Measurements from ENCODE around the gene NRXN3. TPM values are rescaled to one million over a fixed set of nuclear protein-coding genes. Genes with fewer than 3 reads are reported as not detected.

The NRXN3 gene
- total RNA-seq, 1 donor from 2014 or later: 8.7 TPM

DNA sequence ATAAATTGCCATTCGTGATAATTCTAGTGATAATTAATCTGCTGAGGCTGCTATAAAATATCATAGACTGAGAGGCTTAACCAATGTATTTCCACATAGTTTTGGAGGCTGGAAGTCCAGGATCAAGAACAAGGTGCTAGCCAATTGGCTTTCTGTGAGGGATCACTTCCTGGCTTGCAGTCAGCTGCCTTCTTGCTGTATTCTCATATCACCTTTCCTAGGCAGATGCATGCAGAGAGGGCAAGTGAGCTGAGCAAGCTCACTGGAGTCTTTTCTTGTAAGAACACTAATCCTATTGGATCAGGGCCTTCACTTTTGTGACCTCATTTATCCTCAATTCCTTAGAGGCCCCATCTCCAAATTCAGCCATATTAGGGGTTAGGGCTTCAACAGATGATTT is 1400.5 kb downstream of the NRXN3 start:
- DNase-seq (ENCODE audit: low spot score): no peak

DNA sequence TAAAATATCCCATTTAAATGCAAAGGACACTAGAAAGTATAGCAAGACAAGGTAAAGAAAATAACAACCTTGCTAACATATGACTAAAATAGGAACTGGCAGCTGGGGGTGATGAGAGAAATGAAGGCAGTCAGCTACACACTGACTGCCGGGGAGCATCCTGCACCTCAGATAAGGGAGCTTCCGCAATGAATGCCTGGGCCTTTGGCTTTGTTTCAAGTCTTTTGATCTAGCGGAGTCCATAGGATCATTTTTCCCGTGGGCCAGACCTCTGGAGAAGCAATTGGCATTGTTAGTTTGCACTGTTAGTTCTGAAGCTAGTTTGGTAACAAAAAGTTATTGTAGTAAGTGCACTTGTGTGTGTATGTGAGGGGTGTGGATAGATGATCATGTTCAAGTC is 1401.2 kb downstream of the NRXN3 start:
- DNase-seq (ENCODE audit: low spot score): peak; percentile 35

DNA sequence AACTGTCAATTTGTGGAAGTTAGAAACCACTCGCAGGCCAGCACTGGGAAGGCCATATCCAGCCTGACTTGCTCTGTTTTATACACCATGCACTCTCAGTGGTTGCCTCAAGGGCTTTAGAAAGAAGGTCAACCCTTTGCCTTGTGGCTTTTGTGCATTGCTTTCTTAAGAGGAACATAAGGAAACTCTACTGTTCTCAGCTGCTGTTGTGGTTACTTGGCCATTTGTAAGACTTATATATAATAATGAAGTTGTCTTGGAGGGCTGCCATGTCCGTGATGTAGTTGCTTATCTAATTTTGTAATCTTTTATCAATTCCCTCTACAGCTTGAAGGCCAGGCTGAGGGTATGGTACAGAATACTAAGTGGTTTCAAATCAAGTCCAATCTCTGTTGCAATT is 1403.3 kb downstream of the NRXN3 start:
- DNase-seq (ENCODE audit: low spot score): no peak

DNA sequence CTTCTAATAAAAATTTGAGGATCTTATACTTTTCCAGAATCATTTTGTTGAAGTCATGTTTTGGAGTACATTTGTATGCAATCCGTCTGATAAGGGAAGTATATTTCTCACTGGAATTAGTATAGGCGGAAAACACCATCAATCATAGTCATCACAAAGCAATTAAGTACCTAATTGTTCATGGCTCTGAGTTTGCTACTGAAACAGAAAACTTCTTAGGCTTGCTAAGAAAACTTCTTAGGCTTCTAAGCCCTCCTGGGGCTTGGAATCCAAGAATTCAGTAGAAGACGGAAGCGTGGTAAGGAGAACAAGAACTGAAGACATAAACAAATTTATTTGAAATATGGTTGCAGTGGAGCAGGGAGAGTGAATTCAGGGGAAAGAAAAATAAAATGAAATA is 1404.9 kb downstream of the NRXN3 start:
- DNase-seq (ENCODE audit: low spot score): no peak

DNA sequence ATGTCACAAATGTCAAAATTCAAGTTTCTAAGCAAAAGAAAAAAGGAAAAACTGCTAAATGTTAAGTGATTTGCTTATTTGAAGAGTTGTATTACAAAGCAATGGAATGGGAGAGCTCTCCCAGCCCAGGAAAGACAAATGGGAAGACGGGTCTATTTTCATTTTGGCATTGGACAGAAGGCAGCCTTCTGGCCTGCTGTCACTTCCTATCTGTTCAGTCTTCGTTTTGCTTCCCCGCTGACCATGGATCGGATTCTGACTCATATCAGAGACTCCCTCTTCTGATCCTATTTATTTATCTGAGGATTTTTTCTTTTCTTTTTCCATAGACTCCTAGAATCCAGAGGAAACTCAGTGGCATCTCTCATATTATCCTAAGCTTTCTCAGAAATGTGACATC is 1406.3 kb downstream of the NRXN3 start:
- DNase-seq (ENCODE audit: low spot score): no peak

DNA sequence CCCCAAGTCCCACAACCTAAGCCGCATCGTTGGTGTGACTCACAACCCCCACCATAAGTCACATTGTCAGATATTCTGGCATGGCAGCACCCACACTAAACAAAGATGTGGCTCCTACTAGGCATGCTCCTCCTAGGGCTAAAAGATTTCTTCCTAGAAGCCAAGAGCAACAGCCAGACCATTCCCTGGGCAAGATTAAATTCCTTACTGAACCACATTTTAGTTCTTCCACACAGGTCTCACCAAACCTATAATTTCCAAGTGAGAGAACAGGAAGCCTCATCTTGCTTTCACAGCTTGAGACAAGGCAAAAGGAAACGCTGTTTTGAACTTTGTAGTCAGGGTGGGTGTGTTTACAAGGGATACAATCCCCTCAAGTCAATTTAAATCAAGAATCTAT is 1408.3 kb downstream of the NRXN3 start:
- DNase-seq (ENCODE audit: low spot score): no peak

DNA sequence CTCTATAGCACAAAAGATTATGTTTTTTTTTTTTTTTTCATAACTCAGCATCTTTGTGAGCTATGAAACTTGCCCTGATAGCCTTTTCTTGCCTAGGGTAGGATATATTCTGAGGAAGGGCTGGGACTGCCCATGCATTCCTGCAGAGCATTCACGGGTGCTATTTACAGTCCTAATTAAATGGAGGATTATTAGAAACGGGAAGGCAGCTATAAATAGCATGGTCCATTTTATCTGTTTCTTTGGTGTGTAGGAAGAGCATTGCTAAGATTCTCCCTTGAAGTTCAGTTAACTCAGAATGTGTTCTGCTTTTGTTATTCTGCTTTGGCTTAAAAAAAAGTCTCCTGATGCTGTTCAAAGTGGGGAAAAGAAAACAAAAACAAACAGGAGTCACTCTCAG is 1410.2 kb downstream of the NRXN3 start:
- DNase-seq (ENCODE audit: low spot score): no peak

DNA sequence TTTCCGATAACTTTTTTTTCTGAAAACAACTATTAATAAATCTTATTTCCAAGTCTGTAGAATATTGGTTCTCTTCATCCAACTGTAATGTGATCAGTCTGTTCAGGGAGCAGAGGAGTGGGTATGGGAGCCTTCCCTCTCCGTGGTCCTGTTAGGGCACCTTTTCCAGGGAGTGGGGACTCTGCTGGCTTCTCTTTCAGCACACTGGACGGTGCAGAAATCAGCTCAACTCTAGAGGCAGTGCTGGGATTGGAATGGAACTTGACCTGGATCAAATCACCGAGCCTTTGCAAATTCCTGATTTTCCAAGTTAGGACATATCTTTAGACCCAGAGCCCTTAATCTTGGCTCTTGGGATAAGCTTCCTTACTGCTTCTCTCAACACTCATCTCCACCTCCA is 1410.7 kb downstream of the NRXN3 start:
- DNase-seq (ENCODE audit: low spot score): no peak

DNA sequence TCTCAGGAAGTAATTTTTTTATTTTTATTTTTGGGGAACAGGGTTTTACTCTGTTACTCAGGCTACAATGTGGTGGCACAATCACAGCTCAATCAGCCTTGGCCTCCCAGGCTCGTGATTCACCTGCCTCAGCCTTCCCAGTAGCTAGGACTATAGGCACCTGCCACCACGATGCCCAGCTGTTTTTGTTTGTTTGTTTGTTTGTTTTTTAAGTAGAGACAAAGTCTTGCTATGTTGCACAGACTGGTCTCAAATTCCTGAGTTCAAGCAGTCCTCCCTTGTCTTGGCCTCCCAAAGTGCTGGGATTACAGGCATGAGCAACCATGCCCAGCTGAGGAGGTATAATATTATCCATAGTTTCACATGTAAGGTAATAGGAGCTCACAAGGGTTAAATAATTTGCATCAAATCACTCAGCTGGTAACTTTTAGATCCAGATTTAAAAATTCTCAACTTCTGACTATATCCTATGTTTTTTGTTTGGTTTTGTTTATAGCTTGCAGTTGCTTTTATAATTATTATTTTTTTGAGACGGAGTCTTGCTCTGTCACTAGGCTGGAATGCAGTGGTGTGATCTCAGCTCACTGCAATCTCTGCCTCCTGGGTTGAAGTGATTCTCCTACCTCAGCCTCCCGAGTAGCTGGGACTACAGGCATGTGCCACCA is 1411.9 kb downstream of the NRXN3 start:
- no peak for DNase-seq (ENCODE audit: low spot score)

DNA sequence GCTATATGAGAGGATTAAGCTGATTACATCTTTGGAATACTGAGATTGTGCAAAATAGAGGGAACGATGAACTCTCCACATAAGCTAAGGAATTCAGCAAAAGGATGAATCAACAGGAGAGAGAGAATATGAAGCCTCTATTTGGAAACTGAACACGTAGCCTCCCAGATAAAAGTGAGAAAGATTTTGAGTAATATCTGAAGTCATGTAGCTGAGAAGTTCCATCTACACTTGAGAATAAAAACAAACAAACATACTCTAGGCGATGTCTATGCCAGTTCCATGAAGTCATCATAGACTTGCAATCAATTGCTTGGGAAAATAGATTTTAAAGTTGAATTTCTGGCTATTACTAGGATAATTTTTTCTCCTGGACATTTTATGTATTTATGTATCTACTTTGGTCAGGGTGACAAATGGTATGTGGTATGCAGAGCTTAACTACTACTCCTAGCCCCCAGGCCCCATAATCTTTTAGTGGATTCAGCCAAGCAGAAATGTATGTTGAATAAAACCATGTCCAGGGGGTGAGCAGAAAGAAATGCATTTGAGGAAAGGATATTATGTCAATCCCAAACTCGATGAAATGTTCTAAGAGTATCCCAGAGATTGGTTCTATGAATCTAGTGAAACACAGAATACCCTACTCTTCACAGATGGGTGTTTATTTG is 1413.7 kb downstream of the NRXN3 start:
- peak; percentile 35 for DNase-seq (ENCODE audit: low spot score)

DNA sequence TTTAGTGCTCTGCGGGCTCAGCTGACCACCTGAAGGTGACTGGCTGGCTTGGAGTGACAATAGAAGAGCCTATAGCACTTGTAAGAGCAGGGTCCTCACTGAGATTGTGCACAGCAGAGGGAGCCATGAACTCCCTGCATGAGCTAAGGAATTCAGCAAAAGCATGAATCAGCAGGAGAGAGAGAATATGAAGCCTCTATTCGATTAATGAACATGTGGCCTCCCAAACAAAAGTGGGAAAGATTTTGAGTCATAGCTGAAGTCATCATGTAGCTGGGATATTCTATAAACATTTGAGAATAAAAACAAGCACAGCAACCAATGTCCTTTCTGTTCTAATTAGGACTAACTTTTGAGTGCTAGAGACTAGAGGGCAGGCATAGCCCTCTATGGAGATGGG is 1414.5 kb downstream of the NRXN3 start:
- DNase-seq (ENCODE audit: low spot score): no peak

DNA sequence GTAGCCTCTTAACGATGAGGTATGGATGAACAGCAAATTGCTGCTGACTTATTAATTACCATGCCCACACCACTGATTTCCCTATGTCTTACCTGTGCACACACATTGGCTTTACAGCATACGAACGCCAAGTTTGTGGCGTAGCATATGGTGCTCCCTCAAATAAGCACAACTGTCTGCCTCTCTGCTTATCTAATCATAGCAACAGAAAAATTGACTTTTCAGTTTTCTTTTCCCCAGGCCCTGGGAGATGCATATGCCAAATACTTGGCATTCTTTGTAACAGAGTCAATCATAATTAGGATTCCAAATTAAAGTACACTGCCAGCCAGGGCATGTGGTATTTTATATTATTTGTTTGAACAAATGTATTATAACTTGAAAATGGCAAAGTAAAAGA is 1415.7 kb downstream of the NRXN3 start:
- peak; percentile 35 for DNase-seq (ENCODE audit: low spot score)

DNA sequence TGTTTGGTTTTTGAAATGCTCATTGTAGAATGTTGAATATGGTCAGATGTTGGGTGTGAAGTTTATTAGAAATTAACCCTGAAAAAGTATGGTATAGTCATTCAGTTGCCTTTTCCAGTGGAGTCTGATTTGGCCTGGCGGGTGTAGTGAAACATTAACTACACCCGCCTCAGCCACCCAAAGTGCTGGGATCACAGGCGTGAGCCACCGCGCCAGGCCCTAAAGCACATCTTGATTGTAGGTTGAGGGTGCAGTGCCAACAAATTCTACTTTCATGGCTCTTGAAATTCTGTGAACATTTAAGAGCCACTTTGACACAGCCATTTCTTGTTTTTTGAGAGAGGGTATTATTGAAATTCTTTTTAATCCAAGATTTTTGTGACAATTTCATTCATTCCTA is 1416.2 kb downstream of the NRXN3 start:
- DNase-seq (ENCODE audit: low spot score): no peak

DNA sequence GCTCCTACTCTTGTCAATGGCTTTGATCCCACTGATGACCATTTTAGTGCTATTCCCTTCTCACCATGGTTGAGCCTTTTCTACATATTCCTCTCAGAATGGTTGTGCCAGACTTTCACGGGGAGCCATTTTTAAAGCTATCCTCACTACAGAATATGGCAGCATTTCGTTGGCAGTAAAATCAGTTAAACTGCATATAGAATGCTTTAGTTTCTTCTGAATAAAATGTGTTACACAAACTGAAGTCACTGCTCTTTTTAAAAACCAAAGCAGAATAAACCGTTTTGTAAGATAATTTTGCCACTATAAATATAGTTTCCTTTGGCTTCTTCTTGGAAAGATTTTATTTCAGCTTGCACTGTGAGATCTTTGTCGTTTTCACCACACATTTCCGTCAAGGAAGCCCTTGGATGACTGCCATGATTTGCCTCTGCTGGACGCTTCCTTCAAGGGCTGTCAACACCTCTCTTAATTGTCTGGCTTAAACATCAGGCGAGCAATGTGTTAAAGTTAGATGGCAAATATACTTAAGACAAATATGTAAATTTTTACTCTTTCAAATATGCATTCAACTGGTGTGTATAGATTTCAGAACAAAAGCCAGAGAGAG is 1416.9 kb downstream of the NRXN3 start:
- no peak for DNase-seq (ENCODE audit: low spot score)

DNA sequence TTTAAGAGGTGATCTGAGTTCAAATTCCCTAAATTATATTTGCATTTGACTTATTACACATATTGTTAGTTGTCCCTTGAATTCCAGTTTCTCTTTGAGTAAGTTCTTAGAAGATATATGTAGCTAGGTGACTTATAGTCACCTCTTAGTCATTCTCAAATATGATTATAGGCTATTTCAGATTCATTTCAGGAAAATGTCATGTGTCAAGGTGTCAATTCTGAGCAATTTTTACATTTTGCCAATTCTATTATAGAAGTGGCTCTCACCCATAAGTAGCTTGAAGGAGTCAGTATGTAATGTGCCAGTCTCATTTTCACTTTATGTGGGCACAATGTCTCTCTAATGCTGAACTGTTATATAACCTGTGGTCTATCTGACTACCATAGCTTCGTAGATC is 1417.7 kb downstream of the NRXN3 start:
- DNase-seq (ENCODE audit: low spot score): no peak

DNA sequence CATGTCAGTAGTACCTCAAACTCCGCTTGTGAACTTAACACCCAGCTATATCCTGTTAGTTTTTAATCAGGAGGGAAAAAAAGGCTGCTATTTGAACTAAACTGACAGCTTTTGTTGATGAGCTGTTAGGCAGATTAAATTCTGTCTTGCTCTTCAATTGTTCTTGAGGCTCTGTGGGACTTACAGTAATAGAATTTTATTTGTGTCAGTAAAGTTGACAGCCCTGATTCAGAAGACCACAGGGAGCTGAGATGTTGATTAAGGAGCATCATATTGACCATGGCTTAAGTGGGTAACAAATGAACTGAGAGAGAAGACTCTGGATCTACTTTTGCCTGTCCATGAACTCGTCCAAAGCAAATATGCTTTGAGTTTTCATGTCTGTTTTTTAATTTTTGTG is 1418.2 kb downstream of the NRXN3 start:
- no peak for DNase-seq (ENCODE audit: low spot score)

DNA sequence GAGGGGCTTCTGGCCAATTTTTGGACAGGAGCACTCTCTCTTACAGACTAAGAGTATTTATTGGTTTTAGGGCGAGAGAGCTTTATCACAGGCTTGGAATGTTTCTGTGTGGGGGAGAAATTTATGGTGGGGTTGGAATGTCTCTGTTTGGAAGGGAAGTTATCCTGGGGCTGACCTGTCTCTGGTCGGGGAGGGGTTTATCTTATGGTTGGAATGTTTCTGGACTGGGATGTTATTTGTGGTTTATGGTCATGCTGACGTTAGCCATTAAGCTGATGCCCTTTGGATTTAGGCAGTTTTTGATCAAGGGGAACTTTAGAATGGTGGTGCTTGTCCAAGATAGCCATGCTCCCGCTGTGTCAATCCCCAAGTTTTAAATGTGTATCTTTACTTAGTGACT is 1426.4 kb downstream of the NRXN3 start:
- DNase-seq (ENCODE audit: low spot score): no peak

DNA sequence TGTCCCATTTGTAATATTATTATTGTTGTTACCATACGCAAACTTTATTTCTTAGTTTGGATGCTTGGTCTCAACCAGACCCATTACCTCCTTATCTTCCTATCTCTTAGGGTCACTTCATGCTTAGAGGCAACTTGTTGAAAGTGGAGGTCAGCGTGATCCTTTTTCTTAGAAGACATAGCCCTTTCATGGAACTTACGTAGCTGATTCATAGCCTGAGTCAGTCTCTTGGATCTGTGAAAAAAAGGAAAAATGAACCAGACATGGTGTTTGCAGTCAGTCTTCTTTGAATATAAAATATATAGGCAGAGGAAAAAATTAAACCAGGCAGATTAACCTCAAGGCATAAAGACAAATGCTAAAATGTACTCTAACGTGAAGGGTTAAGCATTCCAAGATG is 1427.4 kb downstream of the NRXN3 start:
- no peak for DNase-seq (ENCODE audit: low spot score)

DNA sequence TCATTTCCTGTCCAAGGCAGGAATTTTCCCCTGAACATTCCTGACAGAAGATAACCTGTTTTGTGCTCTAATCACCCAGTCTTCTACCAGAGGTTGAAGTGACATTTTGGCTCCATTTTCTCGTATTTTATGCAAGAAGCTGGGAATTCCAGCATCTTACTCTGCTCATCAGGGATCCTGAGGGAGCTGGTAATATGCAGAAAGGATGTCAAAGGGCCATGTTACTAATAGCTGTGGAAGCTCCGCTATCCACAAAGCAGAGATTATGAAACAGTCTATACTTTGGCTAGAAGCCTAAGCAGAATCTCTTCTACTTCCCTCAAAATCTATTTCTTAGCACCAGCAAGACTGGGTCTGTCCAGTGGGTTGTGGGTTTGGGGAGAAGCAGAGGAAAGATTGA is 1428.2 kb downstream of the NRXN3 start:
- DNase-seq (ENCODE audit: low spot score): no peak

DNA sequence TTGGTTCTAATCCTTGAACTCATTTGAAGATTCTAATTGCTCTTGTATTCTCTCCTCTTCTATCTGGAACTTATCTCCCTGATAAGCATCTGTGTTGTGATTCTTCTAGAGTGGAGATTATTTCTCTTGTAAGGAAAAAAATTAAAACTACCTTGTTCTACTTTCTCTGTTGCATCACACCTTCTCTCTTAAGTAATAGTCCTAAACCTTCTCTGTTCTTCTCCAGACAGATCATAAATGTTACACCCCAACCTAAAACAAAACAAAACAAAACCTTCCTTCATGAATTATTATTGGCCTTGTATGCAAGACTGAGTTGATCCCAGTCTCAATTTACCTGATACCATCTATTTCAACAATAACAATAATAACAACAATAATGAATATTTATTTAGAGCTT is 1429.1 kb downstream of the NRXN3 start:
- no peak for DNase-seq (ENCODE audit: low spot score)

DNA sequence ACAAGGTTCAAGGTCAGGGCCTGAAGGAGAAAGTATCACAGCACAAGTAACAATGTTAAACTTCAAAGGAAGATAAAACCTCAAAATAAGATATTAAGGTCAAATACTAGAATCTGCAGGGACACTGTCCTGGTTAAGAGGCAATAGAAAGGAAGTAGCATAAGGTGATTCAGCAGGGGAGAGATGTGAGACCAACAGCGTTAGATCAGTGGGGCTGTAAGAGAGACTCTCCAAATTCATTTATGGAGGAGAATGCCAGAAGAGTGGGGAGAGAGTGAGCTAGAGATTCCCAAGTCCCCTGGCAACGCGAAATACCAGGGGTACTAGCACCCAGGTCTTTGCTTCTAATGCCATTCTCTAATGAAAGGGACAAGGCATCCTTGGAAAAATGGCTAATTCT is 1430.2 kb downstream of the NRXN3 start:
- no peak for DNase-seq (ENCODE audit: low spot score)

DNA sequence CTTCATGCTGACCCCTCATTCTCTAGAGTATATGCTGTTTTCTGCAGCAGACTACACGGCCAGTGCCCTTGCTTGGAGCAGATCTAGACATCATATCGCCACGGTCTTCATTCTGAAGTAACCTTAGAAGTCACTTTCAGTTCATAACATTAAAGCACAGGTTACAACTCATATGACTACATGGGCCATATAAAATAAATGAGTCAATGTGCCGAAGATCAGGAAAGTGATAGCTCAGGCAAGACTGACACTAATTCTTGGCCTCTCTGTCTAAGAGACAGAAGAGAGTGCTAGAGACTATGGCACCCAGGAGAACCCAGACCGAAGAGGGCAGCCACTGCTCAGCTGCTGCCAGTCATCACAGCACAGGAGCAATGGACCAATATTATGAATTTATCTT is 1431.4 kb downstream of the NRXN3 start:
- no peak for DNase-seq (ENCODE audit: low spot score)

DNA sequence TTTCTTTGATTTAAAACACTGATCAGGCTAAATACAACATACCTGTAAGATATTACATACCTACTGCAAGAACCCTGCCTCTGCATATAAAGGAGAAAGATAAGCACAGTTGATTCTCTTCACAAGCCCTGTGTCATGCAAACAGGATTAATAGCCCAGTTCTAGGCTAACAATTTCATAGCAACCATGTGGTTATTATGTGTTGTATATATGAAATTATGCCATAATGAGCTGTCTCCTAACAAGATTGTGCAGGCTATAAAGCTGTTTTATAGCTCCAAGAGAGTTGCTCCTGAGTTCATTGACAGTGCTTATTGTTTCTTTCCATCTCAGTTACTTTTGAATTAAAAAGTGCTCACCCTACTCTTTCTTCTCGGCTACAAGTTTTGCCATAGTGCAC is 1431.9 kb downstream of the NRXN3 start:
- DNase-seq (ENCODE audit: low spot score): no peak
